Activated T-cell treated with anti-CD3 and anti-CD28 coated beads for 24 hours (primary cell): ENCODE measurements around the gene PIK3R6.
A peak's percentile ranks its signal among the peaks of the same experiment; 100 is the strongest.

Experiments used
- DNase-seq: peaks from one replicate; pipeline ENCODE4 v3.0.0-alpha.2; 2020; ENCODE audit warnings: low read depth

The PIK3R6 gene

DNA sequence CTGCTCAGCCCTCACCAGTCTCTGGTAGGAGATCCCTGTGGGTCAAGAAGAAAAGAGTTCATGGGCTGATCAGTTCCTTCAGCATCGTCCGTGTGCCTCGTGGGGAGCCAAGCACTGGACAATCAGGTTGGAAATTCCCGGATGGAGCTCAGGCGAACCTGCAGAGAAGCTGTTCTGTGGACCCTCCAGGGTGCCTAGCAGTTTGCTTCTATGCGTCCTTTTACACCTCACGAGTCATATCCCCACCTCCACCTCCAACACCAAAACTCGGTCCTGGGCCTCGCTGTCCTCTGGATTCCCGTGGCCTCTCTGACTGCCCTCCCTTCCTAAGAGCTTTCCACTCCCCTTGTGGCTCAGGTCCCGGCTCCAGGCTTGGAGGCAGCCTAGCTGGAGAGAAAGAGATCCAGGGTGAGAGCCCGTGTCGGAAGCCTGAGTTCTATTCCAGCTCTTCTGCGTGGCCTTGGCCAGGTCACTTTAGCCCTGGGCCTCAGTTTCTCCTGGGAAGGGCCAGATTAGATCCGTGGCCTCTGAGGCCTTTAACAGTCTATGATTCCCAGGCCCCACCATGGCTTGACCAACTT, 26.2 kb upstream of the PIK3R6 start:
- DNase-seq: no peak

DNA sequence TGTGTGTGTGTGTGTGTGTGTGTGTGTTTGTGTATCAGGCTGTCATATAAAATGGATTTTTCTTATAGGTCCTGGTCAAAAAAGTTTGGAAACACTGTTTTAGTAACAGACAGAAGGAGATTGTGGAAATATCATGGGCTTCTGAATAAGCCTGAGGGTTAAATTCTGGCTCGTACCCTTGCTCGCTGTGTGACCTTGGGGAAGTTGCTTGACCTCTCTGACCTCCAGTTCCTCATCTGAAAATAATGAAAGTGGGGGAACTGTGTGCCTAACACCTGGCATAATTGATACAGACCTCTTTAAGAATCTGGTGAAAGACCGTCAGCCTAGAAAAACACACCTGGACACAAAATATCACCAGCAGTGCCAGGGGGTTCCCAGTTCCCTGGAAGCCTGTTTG, 25.6 kb upstream of the PIK3R6 start:
- DNase-seq: no peak

DNA sequence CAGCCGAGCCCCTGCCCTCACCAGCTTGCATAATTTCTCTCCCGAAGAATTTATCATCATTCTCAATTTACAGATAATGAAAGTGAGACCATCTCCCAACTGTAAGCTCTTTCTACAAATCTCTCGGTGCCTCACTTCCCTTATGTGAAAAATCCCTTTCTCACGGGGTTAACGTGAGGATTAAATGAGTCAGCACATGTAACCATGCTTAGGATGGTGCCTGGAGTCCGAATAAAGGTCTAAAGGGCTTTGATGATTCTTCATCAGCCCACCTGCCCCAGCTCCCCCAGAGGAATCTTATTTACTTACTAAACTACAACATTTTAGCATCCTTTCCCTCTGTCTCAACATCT, 24.8 kb upstream of the PIK3R6 start:
- DNase-seq: no peak

GRCh38 chr17:8890671-8891070, 23.2 kb upstream of the PIK3R6 start:
- no peak for DNase-seq

- DNase-seq: no peak
Measured at GRCh38 chr17:8889458-8890210, 22.2 kb upstream of the PIK3R6 start.

GRCh38 chr17:8888704-8889302, 21.3 kb upstream of the PIK3R6 start:
- DNase-seq: no peak

DNA sequence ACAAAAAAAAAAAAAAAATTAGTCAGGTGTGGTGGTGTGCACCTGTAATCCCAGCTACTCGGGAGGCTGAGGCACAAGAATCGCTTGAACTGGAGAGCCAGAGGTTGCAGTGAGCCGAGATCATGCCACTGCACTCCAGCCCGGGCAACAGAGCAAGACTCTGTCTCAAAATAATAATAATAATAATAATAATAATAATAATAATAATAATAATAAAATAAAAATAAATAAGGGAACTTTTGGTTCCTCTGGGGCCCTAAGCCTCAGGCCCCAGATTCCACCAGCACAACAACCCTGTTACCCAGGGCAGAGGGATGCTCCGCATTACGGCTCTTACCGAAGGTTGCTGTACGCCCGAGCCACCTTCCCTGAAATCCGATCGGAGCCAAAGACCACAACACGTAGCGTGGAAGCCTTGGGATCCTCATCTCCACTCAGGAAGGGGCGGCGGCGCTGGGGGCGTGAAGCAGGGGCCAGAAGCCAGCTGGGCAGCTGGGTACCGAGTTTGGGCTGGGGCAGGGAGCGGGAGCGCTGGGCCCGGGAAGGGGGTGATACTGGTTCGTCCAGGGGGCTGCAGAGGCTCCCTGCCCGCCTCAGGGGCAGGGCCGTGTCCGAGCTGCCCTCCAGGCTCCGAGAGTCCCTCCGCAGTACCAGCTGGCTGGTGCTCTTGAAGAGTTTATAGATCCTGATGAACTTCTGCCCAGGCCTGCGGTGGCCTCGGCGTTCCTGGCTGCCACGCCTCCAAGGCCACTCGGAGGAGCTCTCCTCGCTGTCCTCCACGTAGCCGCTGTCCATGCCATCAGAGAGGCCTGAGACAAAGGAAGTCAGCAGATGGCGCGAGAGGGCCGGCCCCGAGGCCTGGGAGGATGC, 20.6 kb upstream of the PIK3R6 start:
- DNase-seq: no peak

GRCh38 chr17:8887301-8887700, 19.8 kb upstream of the PIK3R6 start:
- DNase-seq: no peak

DNA sequence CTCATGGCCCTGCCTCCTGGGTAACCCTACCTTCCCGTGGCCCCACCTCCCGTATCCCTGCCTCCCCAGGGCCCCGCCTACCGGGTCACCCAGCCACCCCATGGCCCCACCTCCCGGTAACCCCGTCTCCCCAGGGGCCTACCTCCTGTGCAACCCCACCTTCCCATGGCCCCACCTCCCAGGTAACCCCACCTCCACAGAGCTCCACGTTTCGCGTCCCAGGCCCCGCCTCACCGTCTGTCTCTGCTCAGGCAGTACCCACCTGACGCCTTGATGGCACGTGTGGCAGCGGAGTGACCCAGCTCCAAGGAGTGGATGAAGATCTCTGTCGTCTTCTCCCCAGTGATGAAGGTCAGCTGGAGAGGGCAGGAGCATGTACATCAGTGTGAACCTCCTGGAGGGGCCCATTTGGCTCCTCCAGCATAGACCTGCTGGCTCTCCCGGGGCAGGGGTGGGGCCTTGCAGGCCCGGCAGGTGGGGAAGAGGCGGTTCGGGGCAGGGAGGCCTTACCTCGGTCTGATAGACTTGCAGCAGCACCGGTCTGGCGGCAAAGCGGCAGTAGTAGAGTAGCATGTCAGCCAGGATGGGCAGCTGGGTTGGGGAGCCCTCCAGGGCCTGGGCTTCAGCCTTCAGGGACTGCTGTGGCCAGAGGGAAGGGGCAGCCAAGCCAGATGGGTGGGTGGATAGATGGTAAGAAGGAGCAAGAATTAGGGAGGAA, 18.7 kb upstream of the PIK3R6 start:
- no peak for DNase-seq

- peak; percentile 26 for DNase-seq
Measured at GRCh38 chr17:8885163-8885966, 17.9 kb upstream of the PIK3R6 start.

DNA sequence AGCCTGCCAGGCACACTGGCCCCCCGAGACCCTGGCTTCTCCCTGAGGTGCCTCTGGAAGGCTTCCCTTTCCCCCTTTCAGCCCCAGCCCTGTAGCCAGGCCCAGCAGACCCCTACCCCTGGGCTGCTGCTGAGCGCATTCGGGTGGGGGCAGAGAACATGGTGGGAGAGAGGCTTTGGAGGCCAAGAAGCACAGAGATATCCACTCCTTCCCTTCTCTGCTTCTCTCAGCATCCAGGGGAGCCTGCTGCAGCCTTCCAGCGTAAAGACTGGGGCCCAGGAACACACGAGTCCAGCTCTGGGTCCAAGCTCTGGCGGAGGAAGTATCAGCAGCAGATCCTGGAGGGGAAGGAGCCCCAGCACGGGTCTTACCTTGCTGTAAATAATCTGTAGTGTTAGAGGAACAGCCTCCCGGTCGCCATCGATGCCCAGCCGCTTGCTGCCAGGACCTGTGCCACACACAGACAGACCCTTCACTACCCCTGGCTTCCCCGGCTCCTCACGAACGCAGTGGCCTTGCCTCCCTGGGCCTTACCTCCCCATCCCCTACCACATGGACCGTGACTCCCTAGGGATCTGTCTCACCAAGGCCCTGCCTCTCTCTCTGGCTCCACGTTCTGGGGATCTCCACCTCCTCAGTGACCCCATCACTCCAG, 17.0 kb upstream of the PIK3R6 start:
- DNase-seq: no peak

- DNase-seq: no peak
Measured at GRCh38 chr17:8883353-8883752, 15.9 kb upstream of the PIK3R6 start.

- DNase-seq: no peak
Measured at GRCh38 chr17:8881606-8882005, 14.1 kb upstream of the PIK3R6 start.

- no peak for DNase-seq
Measured at GRCh38 chr17:8880466-8880865, 13.0 kb upstream of the PIK3R6 start.

DNA sequence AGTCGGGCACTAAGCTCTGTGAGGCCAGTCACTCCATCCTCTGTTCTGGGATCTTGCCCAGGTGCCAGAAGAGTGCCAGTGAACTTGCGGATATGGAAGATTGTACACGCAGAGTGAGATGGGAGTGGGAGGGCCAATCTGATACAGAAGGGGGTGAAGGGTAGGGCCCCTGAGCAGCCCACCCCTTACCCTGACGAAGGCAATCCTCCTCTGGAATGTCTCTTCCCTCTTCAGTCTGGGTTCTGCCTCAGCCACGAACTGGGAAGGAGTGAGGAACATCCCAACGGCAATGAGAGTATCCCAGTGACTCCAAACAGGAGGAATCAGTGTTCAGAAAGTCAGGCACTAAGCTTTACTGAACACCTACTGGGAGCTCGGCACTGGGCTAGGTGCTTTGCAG, 11.9 kb upstream of the PIK3R6 start:
- DNase-seq: no peak

DNA sequence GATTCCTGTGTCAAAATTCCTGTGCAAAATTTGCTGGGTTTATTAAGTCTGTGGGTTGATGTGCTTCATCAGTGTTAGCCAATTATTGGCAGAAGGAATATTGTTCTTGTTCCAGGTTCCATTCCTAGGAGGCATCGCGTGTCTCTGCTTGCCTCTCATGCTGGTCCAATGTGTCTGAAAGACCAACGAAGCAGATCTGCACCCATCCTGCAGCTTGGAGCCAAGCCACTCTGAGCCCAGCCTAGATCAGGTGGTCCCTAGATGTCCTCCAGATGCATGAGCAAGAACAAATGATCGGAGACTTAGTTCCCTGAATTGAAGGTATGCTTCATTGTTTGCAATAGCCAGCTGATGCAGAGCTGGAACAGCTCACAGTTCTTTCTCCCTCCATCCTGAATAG, 10.5 kb upstream of the PIK3R6 start:
- DNase-seq: no peak

DNA sequence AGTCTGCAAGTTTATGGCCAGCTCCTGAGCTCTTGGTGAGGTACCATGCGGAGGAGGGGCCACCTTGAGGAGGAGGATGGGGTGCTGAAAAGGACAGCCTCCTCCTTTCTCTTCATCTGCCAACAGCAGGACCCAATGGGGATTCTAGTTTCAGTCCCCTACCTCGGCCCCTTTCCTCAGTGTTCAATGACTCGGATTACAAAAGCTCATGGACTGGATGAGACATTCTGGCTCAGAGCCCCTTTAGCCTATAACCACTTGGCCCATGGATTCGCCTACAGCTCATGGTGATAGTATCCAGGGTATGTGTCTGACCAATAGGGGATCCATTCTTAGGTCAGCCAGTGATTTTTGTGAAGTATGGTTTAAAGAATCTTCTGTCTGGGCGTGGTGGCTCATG, 8.5 kb upstream of the PIK3R6 start:
- DNase-seq: no peak

GRCh38 chr17:8875436-8875835, 8.0 kb upstream of the PIK3R6 start:
- DNase-seq: no peak

DNA sequence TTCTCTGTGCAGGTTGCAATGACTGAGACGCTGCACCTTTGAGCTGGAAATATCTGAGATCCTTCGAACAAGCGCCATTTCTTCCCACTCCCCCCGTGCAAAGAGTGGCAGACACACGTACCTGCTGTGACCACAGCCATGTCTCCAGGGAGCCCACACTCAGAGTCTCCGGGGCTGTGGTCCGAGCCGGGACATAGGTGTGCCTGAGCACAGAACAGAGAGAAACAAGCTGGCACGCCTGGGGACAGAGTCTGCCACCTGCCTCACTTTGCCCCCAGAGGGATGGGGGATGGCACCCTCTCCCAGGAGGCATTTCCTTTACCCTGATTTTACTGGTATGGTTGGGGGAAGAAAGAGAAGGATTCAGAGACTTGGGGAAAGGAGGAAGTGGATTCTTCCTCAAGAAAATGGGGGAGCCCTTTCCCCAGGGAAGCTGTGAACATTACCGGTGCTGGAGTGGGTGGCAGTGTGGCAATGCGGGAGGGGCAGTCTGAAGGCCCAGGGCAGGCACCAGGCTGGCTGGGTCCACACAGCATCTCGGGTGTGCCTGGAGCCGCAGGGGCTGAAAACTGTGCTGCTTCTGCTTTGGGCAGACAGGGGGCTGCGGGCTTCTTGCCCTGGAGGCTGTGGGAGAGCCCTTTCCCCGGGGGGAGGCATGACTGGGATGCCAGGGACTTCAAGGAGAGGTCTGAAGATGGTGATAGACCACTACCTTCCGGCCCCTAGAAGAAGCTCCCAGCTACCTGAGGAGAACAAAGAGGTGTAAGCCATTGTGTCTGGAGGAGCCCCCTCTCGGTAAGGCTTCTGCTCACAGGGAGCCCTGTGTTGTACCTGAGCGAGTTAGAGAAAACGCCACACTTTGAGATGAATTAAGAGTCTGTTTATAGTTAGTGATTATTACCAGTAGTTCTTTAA, 6.6 kb upstream of the PIK3R6 start:
- no peak for DNase-seq
